Aorta (tissue), 5 donors: ENCODE results near the gene HMGXB3. TPM values are rescaled to one million over a fixed set of nuclear protein-coding genes. Genes with fewer than 3 reads are reported as not detected.
"Not testable (repeated sequence)": the region's sequence is repeated elsewhere in the genome, so short reads cannot be mapped to it uniquely, and the experiment has no call there.

Experiments
- ATAC-seq: fragments of 200-7000 bp; cut with Tn5 transposase; one replicate; pipeline ENCODE4 v1.9.1; 2022; ENCODE audit warnings: moderate library complexity; ENCODE audit not compliant: low FRiP score
- DNase-seq, 2 donors: peaks; one replicate each; pipeline ENCODE4 v3.0.0-alpha.2; 2020
- H3K27ac ChIP-seq, 2 donors: one replicate each; pipeline ENCODE4 v1.5.1; 2013; ENCODE audit warnings: low read length in 2 of 2, mild to moderate bottlenecking in 2 of 2, moderate library complexity in 2 of 2, control low read depth in 1 of 2, inconsistent platforms in 1 of 2, low read depth in 1 of 2
- H3K27me3 ChIP-seq, 2 donors: one replicate each; pipeline ENCODE4 v1.6.1; 2013; ENCODE audit warnings: control low read depth in 1 of 2, low read length in 1 of 2, mild to moderate bottlenecking in 1 of 2, moderate library complexity in 1 of 2; ENCODE audit not compliant: insufficient read depth in 2 of 2, control insufficient read depth in 1 of 2
- H3K36me3 ChIP-seq, 2 donors: one replicate each; pipeline ENCODE4 v1.6.1; 2013; ENCODE audit warnings: control low read depth in 1 of 2, low read length in 1 of 2, mild to moderate bottlenecking in 1 of 2; ENCODE audit not compliant: insufficient read depth in 2 of 2, control insufficient read depth in 1 of 2
- H3K4me1 ChIP-seq, 2 donors: one replicate each; pipeline ENCODE4 v1.6.1; 2013; ENCODE audit warnings: low read length in 2 of 2, control low read depth in 1 of 2, mild to moderate bottlenecking in 1 of 2, moderate library complexity in 1 of 2; ENCODE audit not compliant: insufficient read depth in 2 of 2, control insufficient read depth in 1 of 2
- H3K4me3 ChIP-seq, 2 donors: one replicate each; pipeline ENCODE4 v1.5.1; 2013; ENCODE audit warnings: low read length in 2 of 2, control low read depth in 1 of 2, mild to moderate bottlenecking in 1 of 2
- H3K9me3 ChIP-seq: one replicate; pipeline ENCODE4 v1.6.1; 2013; ENCODE audit warnings: mild to moderate bottlenecking, low read length; ENCODE audit not compliant: control insufficient read depth
- WGBS, 2 donors: extraction: QIAGEN DNeasy Blood & Tissue Kit; methylation state at CpG; one replicate each; pipeline ENCODE4 v1.1.7; 2013; 5-methylcytosine and 5-hydroxymethylcytosine counted together
- intact Hi-C, 2 donors: fragments of 100-400 bp; cut with DNase I; formaldehyde crosslinking; loops; one replicate each; pipeline versions ENCODE4 v1.14.2 to v1.15.0; 2022
- polyA plus RNA-seq, 2 donors: library from polyadenylated mRNA; stranded (reverse); fragments of 200-250 nt; gene quantifications; one replicate each; pipeline ENCODE4 v1.2.3, GENCODE V29; 2013
- total RNA-seq, 2 donors: library from RNA; stranded (reverse); fragmentation: NEBNext Ultra II Directional; extraction: Animal tissue kit (Norgen Biotek cat#: 25700); gene quantifications; one replicate each; pipeline ENCODE4 v1.2.1, GENCODE V29; 2021
- donor health status: healthy with polysubstance abuse.
- donor health status: Bipolar disorder and iron deficiency.
- donor health status: DM: no; HTN: no; CAD: no.
- donor health status: DM: no; HTN: no; CAD: no.
- donor health status: DM: yes; HTN: yes; CAD: no.

HMGXB3 gene
- total and polyA plus RNA-seq, 4 donors, result 2.3 to 31.0 (median 22.0) TPM

DNA sequence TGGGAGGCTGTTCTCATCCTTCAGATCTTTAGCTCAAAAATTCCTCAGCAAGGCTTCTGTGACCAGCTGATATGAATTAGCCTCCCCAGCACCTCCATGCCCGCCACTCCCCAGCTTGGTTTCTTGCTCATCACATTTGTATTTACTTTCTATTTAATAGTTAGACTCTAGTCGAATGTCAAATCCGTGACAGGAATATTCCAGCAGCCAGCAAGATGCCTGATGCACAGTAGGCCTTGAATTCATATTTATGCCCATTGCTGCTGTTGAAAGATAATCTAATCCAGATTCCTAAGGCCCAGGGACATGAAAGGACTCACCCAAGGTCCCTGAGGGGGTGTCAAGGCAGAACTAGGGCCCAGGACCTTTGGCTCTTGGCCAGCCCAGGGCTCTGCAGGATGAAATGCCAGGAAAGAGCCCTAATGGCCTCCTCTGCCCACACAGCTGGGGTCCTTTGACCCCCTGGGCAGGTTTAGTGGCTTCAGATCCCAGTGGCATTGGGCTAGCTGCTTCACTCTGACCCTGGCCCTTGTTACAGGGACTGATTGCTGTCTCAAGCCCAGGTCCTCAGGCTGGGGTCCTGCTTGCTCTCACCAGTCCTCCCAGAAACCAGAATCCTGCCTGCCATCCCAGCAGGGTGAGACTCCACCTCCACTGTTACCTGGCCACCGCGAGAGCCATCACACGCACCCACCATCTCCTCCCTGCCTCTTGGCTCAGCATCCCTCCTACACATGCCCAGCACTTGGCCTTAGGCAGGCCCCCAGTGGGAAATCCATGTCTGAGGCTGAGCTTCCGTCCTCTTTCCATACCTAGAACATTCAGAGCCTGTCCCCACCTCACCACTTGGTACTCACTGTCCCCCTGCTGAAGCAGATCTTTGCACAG lies 78.5 kb downstream of the HMGXB3 start:
- ATAC-seq (no peak), DNase-seq (peak in 1 of 2 donors; percentile 48)
- Histone ChIP-seq H3K4me3 (no peak overlapping the region), H3K27ac (no peak overlapping the region), H3K9me3 (no peaks in the 10 kb centered on the region), H3K4me1 (no peaks in the 10 kb centered on the region), H3K27me3 (no peaks in the 10 kb centered on the region), H3K36me3 (no peaks in the 10 kb centered on the region)
- whole genome bisulfite sequencing, 2 donors, result 92 to 94% methylated on average over 7 of the region's 7 CpGs
- intact Hi-C loops, result no loop called here

DNA sequence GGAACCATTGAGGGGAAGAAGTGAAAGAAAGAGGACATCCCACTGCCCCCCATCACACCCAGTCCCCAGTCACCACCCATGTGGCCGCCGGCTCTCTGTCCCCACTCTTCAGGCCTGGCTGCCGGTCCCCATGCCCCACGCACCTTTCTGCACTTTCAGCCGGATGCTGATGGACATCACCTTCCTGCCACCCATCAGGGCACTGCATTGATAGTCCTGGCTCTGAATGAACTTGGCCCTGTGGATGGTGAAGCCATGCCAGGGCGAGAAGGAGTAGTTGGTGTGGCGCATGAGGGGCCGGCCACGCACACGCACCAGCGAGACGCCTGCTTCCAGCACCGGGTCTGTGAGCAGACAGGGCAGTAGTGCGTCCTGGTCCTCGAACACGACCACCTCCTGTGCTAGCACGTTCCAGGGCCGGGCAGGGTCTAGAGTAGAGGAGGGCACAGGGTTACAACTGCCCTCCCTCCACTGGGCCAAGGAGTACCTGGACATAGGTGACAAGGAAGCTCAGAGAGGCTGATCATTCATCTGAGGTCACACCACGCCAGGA lies 79.4 kb downstream of the HMGXB3 start:
- no peaks in the 10 kb centered on the region for H3K9me3 ChIP-seq
- no peak for ATAC-seq
- H3K27ac ChIP-seq, result no peak overlapping the region
- WGBS, 2 donors, result 94% methylated on average over 19 of the region's 19 CpGs
- no peaks in the 10 kb centered on the region for H3K36me3 ChIP-seq
- intact Hi-C loops, result no loop called here
- H3K4me1 ChIP-seq, result no peaks in the 10 kb centered on the region
- DNase-seq, result peak in 1 of 2 donors; percentile 66
- no peak overlapping the region for H3K4me3 ChIP-seq
- no peaks in the 10 kb centered on the region for H3K27me3 ChIP-seq

DNA sequence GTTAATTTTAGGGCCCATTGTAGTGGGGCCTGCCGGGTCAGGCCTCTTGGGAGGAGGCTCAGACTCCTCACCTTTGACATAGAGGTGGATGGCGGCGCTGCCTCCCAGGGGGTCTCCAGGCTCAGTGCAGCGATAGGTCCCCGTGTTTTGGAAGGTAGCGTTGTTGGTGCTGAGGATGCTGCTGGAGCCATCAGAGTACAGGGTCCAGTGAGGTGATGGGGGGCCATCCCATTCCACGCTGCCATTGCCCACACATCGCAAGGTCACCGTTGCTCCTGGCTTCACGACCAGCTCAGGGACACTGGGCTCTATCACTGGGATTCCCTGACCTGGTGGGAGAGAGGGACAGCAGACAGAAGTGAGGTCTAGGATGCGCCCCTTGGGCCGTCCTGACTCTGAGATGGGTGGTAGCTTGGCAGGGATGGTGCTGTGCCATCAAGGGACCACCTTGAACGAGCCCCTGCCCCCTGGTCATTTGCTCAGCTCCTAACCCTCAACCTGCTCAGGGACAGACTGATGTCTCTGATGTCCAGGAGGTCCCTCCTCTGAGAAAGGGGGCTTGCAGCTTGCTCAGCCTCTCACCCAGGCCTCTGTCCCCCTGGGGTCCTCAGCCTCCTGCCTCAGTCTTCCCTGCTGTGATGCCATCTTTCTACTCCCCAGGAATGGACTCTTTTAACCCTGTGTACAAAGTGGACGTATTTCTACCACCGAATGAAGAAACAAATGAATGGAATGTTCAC lies 80.3 kb downstream of the HMGXB3 start:
- 85 to 91% methylated on average over 15 of the region's 15 CpGs for WGBS, 2 donors
- Histone ChIP-seq H3K4me1 (no peaks in the 10 kb centered on the region), H3K4me3 (no peak overlapping the region), H3K9me3 (no peaks in the 10 kb centered on the region), H3K27me3 (no peaks in the 10 kb centered on the region), H3K36me3 (no peaks in the 10 kb centered on the region), H3K27ac (no peak overlapping the region)
- ATAC-seq (no peak), DNase-seq (no peak)
- intact Hi-C loops, result no loop called here

DNA sequence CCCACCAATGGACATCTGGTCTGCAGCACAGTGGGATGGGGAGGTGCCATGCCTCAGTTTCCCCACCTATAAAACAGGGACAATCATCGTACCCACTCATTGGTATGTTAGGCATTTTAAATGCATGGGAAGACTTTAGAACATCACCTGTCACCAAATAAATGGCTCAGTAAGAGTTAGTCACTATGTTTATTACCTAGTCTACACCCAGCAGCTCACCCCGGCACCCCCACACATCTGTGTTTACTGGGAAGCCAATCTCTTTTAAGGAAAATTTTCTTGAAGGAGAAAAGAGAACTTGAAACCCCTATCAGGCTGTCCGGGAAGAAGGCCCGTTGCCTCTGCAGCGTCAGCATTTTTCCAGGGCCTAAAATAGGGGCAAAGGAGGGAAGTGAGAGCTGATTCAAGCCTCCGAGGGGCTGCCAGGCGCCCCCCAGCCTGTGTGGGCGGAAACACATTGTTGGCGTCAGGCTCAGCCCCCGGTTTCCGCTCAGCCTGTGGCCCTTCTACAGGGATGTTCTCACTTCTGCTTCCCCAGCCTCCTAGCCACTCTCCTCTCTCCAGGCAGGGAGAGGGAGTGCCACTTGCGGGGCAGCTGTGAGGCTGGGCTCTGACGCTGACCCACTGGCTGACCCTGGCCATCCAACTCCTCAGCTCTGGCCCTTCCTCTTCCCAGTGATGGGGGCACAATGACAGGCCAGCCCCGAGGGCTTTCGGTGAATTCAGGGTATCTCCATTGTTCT lies 81.2 kb downstream of the HMGXB3 start:
- H3K4me3 ChIP-seq, result no peak overlapping the region
- DNase-seq, result peak; percentile 85 to 93

DNA sequence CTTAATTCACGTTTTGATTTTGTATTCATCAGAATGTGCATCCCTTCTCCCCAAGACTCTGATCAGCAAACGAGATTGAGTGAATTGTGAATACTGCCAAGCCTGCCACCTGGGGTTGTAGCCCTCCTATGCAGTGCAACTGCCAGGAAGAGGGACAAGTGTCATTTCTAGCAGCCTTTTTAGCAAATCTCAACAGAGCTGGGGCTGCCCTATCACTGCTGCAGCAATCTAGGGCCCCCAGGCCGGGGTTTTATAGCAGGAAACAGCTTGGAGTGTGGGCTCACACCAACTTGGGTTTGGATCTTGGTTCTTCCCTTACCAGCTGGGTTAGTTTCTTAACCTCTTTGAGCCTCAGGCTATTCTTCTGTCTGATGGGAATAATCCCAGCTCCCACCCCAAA lies 81.8 kb downstream of the HMGXB3 start:
- H3K36me3 ChIP-seq, result no peaks in the 10 kb centered on the region
- no peaks in the 10 kb centered on the region for H3K4me1 ChIP-seq
- ATAC-seq (no peak), DNase-seq (no peak)
- no peak overlapping the region for H3K27ac ChIP-seq
- WGBS, 2 donors, result 66 to 70% methylated on average over 3 of the region's 3 CpGs
- no peaks in the 10 kb centered on the region for H3K9me3 ChIP-seq
- intact Hi-C loops, result no loop called here
- no peaks in the 10 kb centered on the region for H3K27me3 ChIP-seq
- no peak overlapping the region for H3K4me3 ChIP-seq

More for the DNA sequence above, 81.2 kb downstream of the HMGXB3 start:
- H3K27ac ChIP-seq, result no peak overlapping the region
- no peaks in the 10 kb centered on the region for H3K4me1 ChIP-seq
- H3K27me3 ChIP-seq, result no peaks in the 10 kb centered on the region
- intact Hi-C loops, result no loop called here
- H3K36me3 ChIP-seq, result no peaks in the 10 kb centered on the region
- 29 to 31% methylated on average over 15 of the region's 15 CpGs for WGBS, 2 donors
- H3K9me3 ChIP-seq, result no peaks in the 10 kb centered on the region
- peak; percentile 77 for ATAC-seq

DNA sequence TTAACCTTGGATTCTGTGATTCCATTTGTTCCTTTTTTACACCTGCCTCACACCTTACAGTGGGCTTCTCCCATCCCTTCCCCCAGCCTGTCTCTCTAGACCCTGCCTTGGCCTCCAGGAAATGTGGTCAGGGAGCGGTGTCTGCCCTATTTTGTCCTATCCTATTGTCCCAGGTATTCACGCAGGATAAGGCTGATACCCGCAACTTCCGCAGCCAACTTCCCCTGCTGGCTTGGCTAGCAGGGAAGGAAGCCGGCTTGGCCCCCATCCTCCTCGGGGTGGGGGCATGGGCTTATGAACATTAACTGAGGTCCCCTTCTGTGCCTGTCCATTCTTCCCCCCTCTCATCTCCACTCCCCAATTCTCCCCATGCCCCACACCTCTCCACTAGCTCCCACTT lies 82.3 kb downstream of the HMGXB3 start:
- Histone ChIP-seq H3K27ac (no peak overlapping the region), H3K9me3 (no peaks in the 10 kb centered on the region), H3K27me3 (no peaks in the 10 kb centered on the region), H3K36me3 (no peaks in the 10 kb centered on the region), H3K4me3 (no peak overlapping the region), H3K4me1 (no peaks in the 10 kb centered on the region)
- no peak for ATAC-seq
- WGBS, 2 donors, result 92 to 94% methylated on average over 6 of the region's 6 CpGs
- intact Hi-C loops, result no loop called here
- no peak for DNase-seq

DNA sequence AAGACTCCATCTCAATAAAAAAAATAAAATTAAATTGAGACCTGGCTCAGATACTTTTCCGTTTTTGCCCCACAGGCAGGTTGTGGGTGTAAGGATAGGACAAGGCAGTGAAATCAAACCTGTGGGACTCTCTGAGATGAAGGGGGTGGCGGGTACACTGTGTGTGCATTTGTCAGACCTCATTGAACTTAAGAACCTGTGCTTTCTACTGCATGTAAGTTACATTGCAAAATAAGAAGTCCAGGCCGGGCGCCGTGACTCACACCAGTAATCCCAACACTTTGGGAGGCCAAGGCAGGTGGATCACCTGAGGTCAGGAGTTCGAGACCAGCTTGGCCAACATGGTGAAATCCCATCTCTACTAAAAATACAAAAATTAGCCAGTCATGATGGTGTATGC lies 84.2 kb downstream of the HMGXB3 start:
- not testable (repeated sequence) for H3K27ac ChIP-seq

DNA sequence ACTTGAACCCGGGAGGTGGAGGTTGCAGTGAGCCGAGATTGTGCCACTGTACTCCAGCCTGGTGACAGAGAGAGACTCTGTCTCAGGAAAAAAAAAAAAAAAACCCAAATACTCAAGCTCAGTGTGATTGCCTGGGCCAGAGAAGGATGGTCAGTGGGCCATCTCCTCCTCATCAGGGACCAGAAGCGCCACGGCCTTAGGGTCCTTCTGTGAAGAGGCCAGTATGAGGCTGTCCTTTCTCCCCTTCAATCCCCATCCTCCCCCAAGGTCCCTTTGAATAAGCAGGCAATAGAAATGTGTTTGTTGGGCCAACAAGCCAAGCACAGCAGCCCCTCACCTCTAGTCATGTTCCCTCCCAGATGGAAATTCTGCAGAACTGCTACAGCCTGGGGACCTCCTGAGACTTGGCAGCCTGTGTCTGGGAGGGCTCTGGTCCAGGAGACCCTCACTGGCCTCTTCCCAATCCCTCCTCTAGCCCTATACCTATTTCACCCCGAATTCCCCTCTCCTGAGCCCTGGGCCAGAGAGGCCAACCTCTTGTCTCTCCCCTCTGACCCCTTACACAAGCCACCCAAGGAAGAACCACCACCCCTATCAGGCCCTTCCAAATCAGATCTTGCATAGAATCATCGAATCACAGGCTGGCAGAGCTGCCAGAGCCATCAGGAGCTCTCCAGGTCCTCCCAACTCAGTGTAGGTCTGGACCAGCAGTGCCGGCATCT lies 84.8 kb downstream of the HMGXB3 start:
- no peaks in the 10 kb centered on the region for H3K27me3 ChIP-seq
- no peak for ATAC-seq
- no peak overlapping the region for H3K27ac ChIP-seq
- H3K4me3 ChIP-seq, result no peak overlapping the region
- H3K9me3 ChIP-seq, result no peaks in the 10 kb centered on the region
- H3K4me1 ChIP-seq, result no peaks in the 10 kb centered on the region
- WGBS, 2 donors, result 92 to 93% methylated on average over 7 of the region's 7 CpGs
- intact Hi-C loops, result no loop called here
- no peaks in the 10 kb centered on the region for H3K36me3 ChIP-seq
- DNase-seq, result no peak

More for the DNA sequence above, 84.2 kb downstream of the HMGXB3 start:
- intact Hi-C loops, H3K9me3 ChIP-seq, H3K4me1 ChIP-seq, H3K4me3 ChIP-seq, DNase-seq, ATAC-seq, H3K27me3 ChIP-seq, H3K36me3 ChIP-seq: not testable (repeated sequence)
- 91 to 94% methylated on average over 6 of the region's 6 CpGs for WGBS, 2 donors
